COLO668 (cell line): ENCODE results near the gene SEC23B.

Experiments
- DNase-seq: peaks from one replicate; lab custom pipeline; 2025; ENCODE audit not compliant: unreplicated experiment; lab: John Stamatoyannopoulos, UW

SEC23B gene

GRCh38 chr20:18587665-18588573 is 80.2 kb downstream of the SEC23B start, which contains the start of gene DTD1:
TSS of gene DTD1 (plus strand) at chr20:18588054. CDS start at chr20:18588073, 19 bp downstream.
- DNase-seq = peak; percentile 91

- no peak for DNase-seq
These were observed 80.8 kb downstream of the SEC23B start for GRCh38 chr20:18588574-18588933.

GRCh38 chr20:18589941-18590674 is 82.4 kb downstream of the SEC23B start:
- no peak for DNase-seq

- no peak for DNase-seq
These were observed 88.5 kb downstream of the SEC23B start for GRCh38 chr20:18596270-18596669.

GRCh38 chr20:18609741-18610140 is 102.0 kb downstream of the SEC23B start:
- DNase-seq = no peak
